GM12878 (cell line): ENCODE data around the gene ZBTB32.

ENCODE experiments used
- CTCF ChIP-seq, 3 experiments: IDR thresholded peaks in 2 of 3; conservative IDR thresholded peaks in 1 of 3; 2 replicates each; pipeline ENCODE4 v1.5.1; 2011; ENCODE audit warnings: low read depth in 3 of 3, low read length in 3 of 3, mild to moderate bottlenecking in 3 of 3, control low read depth in 2 of 3, moderate library complexity in 2 of 3, inconsistent platforms in 1 of 3, mixed read lengths in 1 of 3; ENCODE audit not compliant: control insufficient read depth in 2 of 3, insufficient read depth in 1 of 3; ENCODE audit errors: extremely low read depth in 1 of 3
- MAX ChIP-seq: IDR thresholded peaks from 2 replicates; pipeline ENCODE4 v1.6.1; 2012; ENCODE audit warnings: low read depth, low read length, improper control_type of control experiment

GRCh38 chr19:35757231-35757748 lies 52.9 kb downstream of the ZBTB32 start:
- TF ChIP-seq CTCF (IDR thresholded peaks at IDR 0.05 in 2 of 3, conservative IDR thresholded peaks at IDR 0.05 in 1 of 3; ENCODE audit: control insufficient read depth in 2 of 3, extremely low read depth in 1 of 3, insufficient read depth in 1 of 3, low read depth in 3 of 3, low read length in 3 of 3) (no peak), MAX (no peak)
